ENCODE data around the gene CAMTA2.

The CAMTA2 gene

GRCh38 chr17:4951486-4951885 lies 36.0 kb downstream of the CAMTA2 start:
- Histone ChIP-seq H3K9ac (ENCODE audit: low read length) (no peak overlapping the region), H2AFZ (ENCODE audit: low read length) (no peak overlapping the region), H3K27me3 (replicated peaks; ENCODE audit: insufficient read depth, low read length) (no peaks in the 10 kb centered on the region), H3K9me2 (replicated peaks; ENCODE audit: insufficient read depth, low read length) (no peaks in the 10 kb centered on the region), H4K20me1 (ENCODE audit: insufficient read depth, low read length) (peaks cover 7% of the 10 kb centered on the region), H3K9me3 (replicated peaks; ENCODE audit: insufficient read depth, low read length) (no peaks in the 10 kb centered on the region), H3K36me3 (replicated peaks; ENCODE audit: insufficient read depth, low read length) (no peaks in the 10 kb centered on the region), H3K4me2 (ENCODE audit: low read depth, low read length) (peak overlapping the region; percentile 97; the same call in 1 of the 2 replicates), H3K79me2 (ENCODE audit: low read length) (peaks cover 24% of the 10 kb centered on the region), H3K27ac (ENCODE audit: low read length) (no peak overlapping the region), H3F3A (ENCODE audit: insufficient read depth, low read length) (peaks cover 33% of the 10 kb centered on the region), H3K4me1 (ENCODE audit: low read length) (peaks cover 15% of the 10 kb centered on the region; the same call in 1 of the 2 replicates), H3K4me3 (ENCODE audit: low read length) (no peak overlapping the region)
- no peak for TF ChIP-seq EZH2phosphoT487 (IDR thresholded peaks at IDR 0.05; ENCODE audit: low read length)
- TF ChIP-seq EZH2 (optimal IDR thresholded peaks at IDR 0.05; ENCODE audit: low read depth, low read length): no peak
- TF ChIP-seq CTCF (IDR thresholded peaks at IDR 0.05; ENCODE audit: low read length): no peak
- no peak for DNase-seq

- H3K4me3 ChIP-seq (ENCODE audit: low read length): peak within 1 kb of the TSS; percentile 81
- DNase-seq: no peak
- H3K27me3 ChIP-seq (replicated peaks; ENCODE audit: insufficient read depth, low read length): no peaks in the 10 kb centered on the region
- peak within 1 kb of the TSS; percentile 83 for H2AFZ ChIP-seq (ENCODE audit: low read length)
- H3K4me2 ChIP-seq (ENCODE audit: low read depth, low read length): peak within 1 kb of the TSS; percentile 97
- peak within 1 kb of the TSS; percentile 99 for H3K9ac ChIP-seq (ENCODE audit: low read length)
- peak within 1 kb of the TSS; percentile 100 for H3K27ac ChIP-seq (ENCODE audit: low read length)
- TF ChIP-seq EZH2 (optimal IDR thresholded peaks at IDR 0.05; ENCODE audit: low read depth, low read length) (no peak), CTCF (IDR thresholded peaks at IDR 0.05; ENCODE audit: low read length) (no peak), EZH2phosphoT487 (IDR thresholded peaks at IDR 0.05; ENCODE audit: low read length) (no peak)
- H3K9me2 ChIP-seq (replicated peaks; ENCODE audit: insufficient read depth, low read length): no peaks in the 10 kb centered on the region
- no peaks in the 10 kb centered on the region for H3K9me3 ChIP-seq (replicated peaks; ENCODE audit: insufficient read depth, low read length)
- peaks cover 21% of the 10 kb centered on the region for H3K4me1 ChIP-seq (ENCODE audit: low read length)
- H3K79me2 ChIP-seq (ENCODE audit: low read length): peaks cover 31% of the 10 kb centered on the region
- H3F3A ChIP-seq (ENCODE audit: insufficient read depth, low read length): peaks cover 39% of the 10 kb centered on the region
- peaks cover 12% of the 10 kb centered on the region for H4K20me1 ChIP-seq (ENCODE audit: insufficient read depth, low read length)
- no peaks in the 10 kb centered on the region for H3K36me3 ChIP-seq (replicated peaks; ENCODE audit: insufficient read depth, low read length)
Observed at GRCh38 chr17:4950746-4951204, 36.7 kb downstream of the CAMTA2 start, which contains the start of gene ENO3. TSS of gene ENO3 (plus strand) at chr17:4951119. CDS start at chr17:4951830, 711 bp downstream.

DNA sequence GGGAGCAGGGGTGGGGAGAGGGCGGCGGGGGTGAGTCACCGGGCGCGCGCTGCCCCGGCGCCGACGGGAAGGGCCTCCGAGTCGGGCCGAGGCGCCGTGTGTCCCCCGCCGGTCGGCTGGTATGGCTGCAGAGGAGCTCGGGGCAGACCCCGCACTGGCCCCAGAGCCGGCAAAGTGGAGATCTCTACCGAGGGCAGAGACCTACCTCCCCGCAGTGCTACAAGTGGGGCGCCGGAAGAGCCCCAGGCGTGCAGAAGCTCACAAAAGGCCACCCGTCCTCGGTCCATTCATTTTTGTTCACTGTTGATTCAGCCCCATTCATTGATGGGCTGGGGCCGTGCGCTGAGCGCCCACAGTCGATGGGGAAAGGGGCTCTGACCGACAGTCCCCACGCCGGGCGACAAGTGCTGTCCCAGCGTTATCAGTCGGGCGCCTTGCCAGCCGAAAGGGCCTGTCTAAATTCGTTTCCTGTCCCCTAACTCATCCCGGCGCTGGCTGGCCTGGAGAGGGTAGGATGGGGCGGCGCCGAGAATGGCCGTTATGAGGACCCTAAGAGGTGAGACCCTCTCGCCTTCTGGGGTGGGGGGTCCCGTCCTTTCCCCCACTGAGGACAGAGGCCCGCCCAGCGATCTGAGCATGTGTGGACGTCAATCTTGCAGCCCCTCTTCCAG lies 37.3 kb downstream of the CAMTA2 start:
- H3K27me3 ChIP-seq (replicated peaks; ENCODE audit: insufficient read depth, low read length): no peaks in the 10 kb centered on the region
- peak overlapping the region; percentile 99 for H3K9ac ChIP-seq (ENCODE audit: low read length)
- H3K4me3 ChIP-seq (ENCODE audit: low read length): peak overlapping the region; percentile 81
- H3K4me2 ChIP-seq (ENCODE audit: low read depth, low read length): peak overlapping the region; percentile 97
- peaks cover 27% of the 10 kb centered on the region for H3K4me1 ChIP-seq (ENCODE audit: low read length)
- DNase-seq: peak; percentile 52
- H3K27ac ChIP-seq (ENCODE audit: low read length): peak overlapping the region; percentile 100
- peaks cover 18% of the 10 kb centered on the region for H4K20me1 ChIP-seq (ENCODE audit: insufficient read depth, low read length)
- no peaks in the 10 kb centered on the region for H3K36me3 ChIP-seq (replicated peaks; ENCODE audit: insufficient read depth, low read length)
- peak overlapping the region; percentile 83 for H2AFZ ChIP-seq (ENCODE audit: low read length)
- no peak for TF ChIP-seq EZH2 (optimal IDR thresholded peaks at IDR 0.05; ENCODE audit: low read depth, low read length)
- no peak for TF ChIP-seq CTCF (IDR thresholded peaks at IDR 0.05; ENCODE audit: low read length)
- no peak for TF ChIP-seq EZH2phosphoT487 (IDR thresholded peaks at IDR 0.05; ENCODE audit: low read length)
- peaks cover 45% of the 10 kb centered on the region for H3F3A ChIP-seq (ENCODE audit: insufficient read depth, low read length)
- H3K9me3 ChIP-seq (replicated peaks; ENCODE audit: insufficient read depth, low read length): no peaks in the 10 kb centered on the region
- H3K79me2 ChIP-seq (ENCODE audit: low read length): peaks cover 37% of the 10 kb centered on the region
- H3K9me2 ChIP-seq (replicated peaks; ENCODE audit: insufficient read depth, low read length): no peaks in the 10 kb centered on the region
